ENCODE measurements around the gene TRPM2. TPM values are rescaled to one million over a fixed set of nuclear protein-coding genes. Genes with fewer than 3 reads are reported as not detected.

Gene TRPM2
- total and polyA plus RNA-seq, 2 donors (not counting 3 experiments of a cell fraction or from before 2014, with no cell fraction given), result not detected

DNA sequence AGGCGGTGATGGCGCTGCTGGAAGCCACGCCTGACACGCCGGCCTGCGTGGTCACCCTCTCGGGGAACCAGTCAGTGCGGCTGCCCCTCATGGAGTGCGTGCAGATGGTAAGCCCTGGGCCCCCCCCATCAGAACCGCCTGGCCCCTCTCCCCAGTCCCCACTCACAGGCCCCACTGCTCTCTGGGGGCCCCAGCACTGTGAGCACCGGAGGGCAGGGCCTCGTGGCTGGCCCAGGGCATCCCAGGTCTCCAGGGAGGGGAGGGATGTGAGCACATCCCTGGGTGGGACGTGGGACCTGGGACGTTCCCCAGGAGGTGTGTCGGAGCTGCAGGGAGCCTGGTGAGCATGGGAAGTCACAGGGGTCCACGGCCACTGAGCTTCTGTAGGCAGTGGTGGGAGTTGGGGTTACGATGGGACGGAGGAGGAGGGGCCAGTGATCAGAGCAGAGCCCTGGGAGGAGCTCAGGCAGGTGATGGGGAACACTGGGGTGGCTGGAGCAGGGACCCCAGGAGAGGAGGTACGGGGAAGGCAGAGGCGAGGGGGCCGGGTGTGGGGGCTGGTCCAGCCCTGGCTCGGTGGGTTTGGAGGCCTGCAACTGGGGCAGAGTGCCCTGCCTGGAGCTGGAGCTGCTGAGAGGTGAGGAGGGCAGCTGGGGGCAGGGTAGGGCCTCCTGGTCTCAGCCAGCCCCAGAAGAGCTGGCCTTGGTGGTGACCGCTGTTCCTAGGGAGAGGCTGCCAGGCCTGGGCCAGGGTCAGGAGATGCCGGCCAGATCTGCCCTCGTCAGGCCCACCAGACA, 34.7 kb upstream of the TRPM2 start:
- Histone ChIP-seq H3K4me1 (ENCODE audit: control insufficient read depth, extremely low read depth, insufficient read depth, low read length) (no peaks in the 10 kb centered on the region), H3K27me3 (ENCODE audit: control insufficient read depth in 2 of 2, insufficient read depth in 2 of 2, low read length in 2 of 2) (no peaks in the 10 kb centered on the region), H3K36me3 (ENCODE audit: control insufficient read depth in 2 of 2, extremely low read depth in 1 of 2, insufficient read depth in 2 of 2, low read length in 2 of 2) (peaks cover 2 to 51% of the 10 kb centered on the region in 2 experiments), H3K9me3 (replicated peaks; ENCODE audit: control insufficient read depth, insufficient read depth, low read length) (no peaks in the 10 kb centered on the region), H3K27ac (ENCODE audit: insufficient read depth, low read depth, low read length) (no peak overlapping the region), H2AFZ (ENCODE audit: low read depth, low read length) (no peak overlapping the region), H3K9ac (replicated peaks; ENCODE audit: extremely low read depth, insufficient read depth, low read length) (no peak overlapping the region), H3K79me2 (ENCODE audit: control insufficient read depth, insufficient read depth, low read length) (no peaks in the 10 kb centered on the region), H3K4me3 (replicated peaks in 1 of 3; ENCODE audit: insufficient read depth in 1 of 3, low read depth in 1 of 3, low read length in 3 of 3) (no peak overlapping the region), H3K9me1 (replicated peaks; ENCODE audit: control insufficient read depth, extremely low read depth, insufficient read depth, low read length) (no peaks in the 10 kb centered on the region), H4K20me1 (replicated peaks; ENCODE audit: control insufficient read depth, extremely low read depth, insufficient read depth, low read length) (no peaks in the 10 kb centered on the region), H3K4me2 (ENCODE audit: insufficient read depth, low read length) (no peak overlapping the region)
- DNase-seq (ENCODE audit: low read depth, low spot score), result no peak
- no TSS peak for BruUV-seq (replicated peaks)
- no peak for TF ChIP-seq POLR2AphosphoS5 (IDR thresholded peaks at IDR 0.05; ENCODE audit: insufficient read depth, low read depth, low read length)
- no peak for TF ChIP-seq POLR2A (IDR thresholded peaks at IDR 0.05; ENCODE audit: low read depth, low read length)
- TF ChIP-seq FOS (IDR thresholded peaks at IDR 0.05; ENCODE audit: borderline replicate concordance, insufficient read depth, low read length), result no peak
- no peak for TF ChIP-seq GATA2 (IDR thresholded peaks at IDR 0.05; ENCODE audit: insufficient read depth, insufficient read length, low read depth, low read length)
- TF ChIP-seq, protein P1, sequence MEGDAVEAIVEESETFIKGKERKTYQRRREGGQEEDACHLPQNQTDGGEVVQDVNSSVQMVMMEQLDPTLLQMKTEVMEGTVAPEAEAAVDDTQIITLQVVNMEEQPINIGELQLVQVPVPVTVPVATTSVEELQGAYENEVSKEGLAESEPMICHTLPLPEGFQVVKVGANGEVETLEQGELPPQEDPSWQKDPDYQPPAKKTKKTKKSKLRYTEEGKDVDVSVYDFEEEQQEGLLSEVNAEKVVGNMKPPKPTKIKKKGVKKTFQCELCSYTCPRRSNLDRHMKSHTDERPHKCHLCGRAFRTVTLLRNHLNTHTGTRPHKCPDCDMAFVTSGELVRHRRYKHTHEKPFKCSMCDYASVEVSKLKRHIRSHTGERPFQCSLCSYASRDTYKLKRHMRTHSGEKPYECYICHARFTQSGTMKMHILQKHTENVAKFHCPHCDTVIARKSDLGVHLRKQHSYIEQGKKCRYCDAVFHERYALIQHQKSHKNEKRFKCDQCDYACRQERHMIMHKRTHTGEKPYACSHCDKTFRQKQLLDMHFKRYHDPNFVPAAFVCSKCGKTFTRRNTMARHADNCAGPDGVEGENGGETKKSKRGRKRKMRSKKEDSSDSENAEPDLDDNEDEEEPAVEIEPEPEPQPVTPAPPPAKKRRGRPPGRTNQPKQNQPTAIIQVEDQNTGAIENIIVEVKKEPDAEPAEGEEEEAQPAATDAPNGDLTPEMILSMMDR (IDR thresholded peaks at IDR 0.05; ENCODE audit: extremely low read depth in 1 of 2, insufficient read depth in 1 of 2, low read depth in 1 of 2, low read length in 2 of 2), result no peak
- TF ChIP-seq MYC (IDR thresholded peaks at IDR 0.05; ENCODE audit: low read depth, low read length), result no peak
- no peak for TF ChIP-seq EZH2 (IDR thresholded peaks at IDR 0.05; ENCODE audit: borderline replicate concordance, low read depth, low read length, severe bottlenecking)
- TF ChIP-seq MAX (IDR thresholded peaks at IDR 0.05; ENCODE audit: insufficient read depth, insufficient read length), result no peak
- TF ChIP-seq JUN (IDR thresholded peaks at IDR 0.05; ENCODE audit: borderline replicate concordance, insufficient read depth, insufficient read length, low read depth), result no peak
- POLR2A ChIA-PET, result no interaction called here
- FAIRE-seq, result no peak
- CTCF ChIA-PET, result interaction anchor here (1.0 kb wide), 1 partner anchor 21 kb away, joined by 3 read pairs; no protein-coding TSS in a partner anchor
- intact Hi-C loops (cut with micrococcal nuclease) (no loop called here), dilution Hi-C loops (cut with MboI; ENCODE audit: extremely low pct_ligation_motif_present, low sequenced_read_pairs) (no loop called here)

All from endothelial cell of umbilical vein (primary cell).